Skin epidermis (tissue), 12 donors: ENCODE measurements around the gene GNL3L.
A peak's percentile ranks its signal among the peaks of the same experiment; 100 is the strongest.
"Not testable (repeated sequence)": the region's sequence is repeated elsewhere in the genome, so short reads cannot be mapped to it uniquely, and the experiment has no call there.

ENCODE experiments used
- H3K27ac ChIP-seq, 21 experiments: fragments of 200-600 bp; sonication (generic) in 11 of 21; one replicate each; pipeline ENCODE4 v1.5.0; 2020; ENCODE audit warnings: mild to moderate bottlenecking in 3 of 21, inconsistent platforms in 2 of 21, moderate library complexity in 2 of 21
- H3K4me3 ChIP-seq, 7 experiments: fragments of 200-600 bp; sonication (generic) in 2 of 7; one replicate each; pipeline ENCODE4 v1.5.0; 2020; ENCODE audit warnings: inconsistent platforms in 2 of 7, mild to moderate bottlenecking in 2 of 7, moderate library complexity in 1 of 7

GNL3L gene, protein sequence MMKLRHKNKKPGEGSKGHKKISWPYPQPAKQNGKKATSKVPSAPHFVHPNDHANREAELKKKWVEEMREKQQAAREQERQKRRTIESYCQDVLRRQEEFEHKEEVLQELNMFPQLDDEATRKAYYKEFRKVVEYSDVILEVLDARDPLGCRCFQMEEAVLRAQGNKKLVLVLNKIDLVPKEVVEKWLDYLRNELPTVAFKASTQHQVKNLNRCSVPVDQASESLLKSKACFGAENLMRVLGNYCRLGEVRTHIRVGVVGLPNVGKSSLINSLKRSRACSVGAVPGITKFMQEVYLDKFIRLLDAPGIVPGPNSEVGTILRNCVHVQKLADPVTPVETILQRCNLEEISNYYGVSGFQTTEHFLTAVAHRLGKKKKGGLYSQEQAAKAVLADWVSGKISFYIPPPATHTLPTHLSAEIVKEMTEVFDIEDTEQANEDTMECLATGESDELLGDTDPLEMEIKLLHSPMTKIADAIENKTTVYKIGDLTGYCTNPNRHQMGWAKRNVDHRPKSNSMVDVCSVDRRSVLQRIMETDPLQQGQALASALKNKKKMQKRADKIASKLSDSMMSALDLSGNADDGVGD

GRCh38 chrX:54529552-54530356 is at the start of gene GNL3L:
GNL3L (plus strand) TSS chrX:54530219; CDS start chrX:54532567, 2,348 bp downstream.
- H3K4me3 ChIP-seq, result peak within 1 kb of the TSS; percentile 56 to 70 (median 62)
- peak within 1 kb of the TSS; percentile 31 to 93 (median 82) for H3K27ac ChIP-seq

- peak overlapping the region in 19 of 21 experiments; percentile 29 to 70 (median 52) for H3K27ac ChIP-seq
- H3K4me3 ChIP-seq, result no peak overlapping the region
Measured at GRCh38 chrX:54482839-54483593, 47.0 kb upstream of the GNL3L start.

- no peak overlapping the region for H3K4me3 ChIP-seq
- H3K27ac ChIP-seq, result peak overlapping the region in 14 of 21 experiments; percentile 29 to 70 (median 56)
Measured at GRCh38 chrX:54483946-54484345, 46.1 kb upstream of the GNL3L start.

DNA sequence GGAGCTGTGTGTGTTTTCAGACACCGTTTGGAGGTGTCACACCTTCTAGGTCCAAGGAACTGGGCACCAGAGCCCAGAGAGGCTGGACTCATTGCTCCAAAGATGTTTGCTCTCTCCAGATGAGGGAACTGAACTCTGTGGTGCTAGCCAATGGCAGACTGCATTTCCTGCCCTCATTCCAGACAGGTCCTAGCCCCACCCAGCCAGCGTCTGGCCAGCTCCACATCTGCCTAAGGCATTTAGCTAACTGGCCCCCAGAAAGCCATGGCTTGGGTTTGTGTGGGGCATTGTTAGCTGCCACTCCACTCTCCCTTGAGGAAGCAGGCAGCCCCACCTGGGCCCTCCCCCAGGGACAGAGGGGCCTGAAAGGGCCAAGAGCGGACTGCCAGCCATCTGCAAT is 45.4 kb upstream of the GNL3L start:
- Histone ChIP-seq H3K27ac (peak overlapping the region in 2 of 21 experiments; percentile 44 to 62), H3K4me3 (no peak overlapping the region)

- not testable (repeated sequence) for H3K27ac ChIP-seq
Measured at GRCh38 chrX:54489819-54490218, 40.2 kb upstream of the GNL3L start.

GRCh38 chrX:54492340-54492739 is 37.7 kb upstream of the GNL3L start:
- Histone ChIP-seq H3K27ac (peak overlapping the region in 2 of 21 experiments; percentile 20 to 28), H3K4me3 (no peak overlapping the region)

More at GRCh38 chrX:54489819-54490218, 40.2 kb upstream of the GNL3L start:
- not testable (repeated sequence) for H3K4me3 ChIP-seq

DNA sequence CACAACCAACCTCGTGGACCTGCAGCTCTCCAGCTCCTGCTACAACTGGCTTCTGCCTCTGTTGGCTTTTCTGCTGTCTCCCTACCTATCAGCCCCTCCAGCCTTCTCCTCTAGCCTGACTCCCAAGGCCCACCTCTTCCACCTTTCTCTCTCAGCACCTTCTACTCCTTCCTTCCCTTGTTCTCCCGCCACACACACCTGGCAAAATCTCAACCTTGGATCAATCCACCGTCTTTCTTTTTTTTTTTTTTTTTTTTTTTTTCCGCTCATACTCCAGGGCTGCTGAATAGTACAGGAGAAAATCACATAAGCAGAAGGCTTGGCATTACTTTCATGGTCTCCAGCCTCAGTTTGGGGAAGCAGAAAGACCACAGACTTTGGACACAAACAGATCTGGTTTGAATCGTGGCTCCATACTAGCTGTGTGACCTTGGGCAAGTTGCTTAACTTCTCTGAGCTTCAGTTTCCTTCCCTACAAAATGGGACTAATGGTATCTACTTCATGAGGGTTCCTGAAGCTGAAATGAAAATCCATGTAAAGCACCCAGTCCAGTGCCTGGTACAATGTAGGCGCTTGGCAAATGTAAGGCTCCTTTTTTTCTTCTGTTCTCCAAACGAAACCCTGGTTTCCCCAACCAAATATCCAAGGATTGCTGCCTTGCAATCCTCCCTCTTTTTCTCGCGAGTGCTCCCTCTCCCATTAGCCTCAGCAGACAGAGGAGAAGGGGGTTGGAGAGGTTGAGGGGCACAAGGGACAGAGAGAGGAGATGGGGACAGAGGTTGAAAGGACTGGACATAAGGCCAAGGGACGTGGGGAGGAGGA is 35.6 kb upstream of the GNL3L start:
- H3K4me3 ChIP-seq, result peak overlapping the region; percentile 41 to 58 (median 54)
- peak overlapping the region in 16 of 21 experiments; percentile 10 to 84 (median 68) for H3K27ac ChIP-seq

DNA sequence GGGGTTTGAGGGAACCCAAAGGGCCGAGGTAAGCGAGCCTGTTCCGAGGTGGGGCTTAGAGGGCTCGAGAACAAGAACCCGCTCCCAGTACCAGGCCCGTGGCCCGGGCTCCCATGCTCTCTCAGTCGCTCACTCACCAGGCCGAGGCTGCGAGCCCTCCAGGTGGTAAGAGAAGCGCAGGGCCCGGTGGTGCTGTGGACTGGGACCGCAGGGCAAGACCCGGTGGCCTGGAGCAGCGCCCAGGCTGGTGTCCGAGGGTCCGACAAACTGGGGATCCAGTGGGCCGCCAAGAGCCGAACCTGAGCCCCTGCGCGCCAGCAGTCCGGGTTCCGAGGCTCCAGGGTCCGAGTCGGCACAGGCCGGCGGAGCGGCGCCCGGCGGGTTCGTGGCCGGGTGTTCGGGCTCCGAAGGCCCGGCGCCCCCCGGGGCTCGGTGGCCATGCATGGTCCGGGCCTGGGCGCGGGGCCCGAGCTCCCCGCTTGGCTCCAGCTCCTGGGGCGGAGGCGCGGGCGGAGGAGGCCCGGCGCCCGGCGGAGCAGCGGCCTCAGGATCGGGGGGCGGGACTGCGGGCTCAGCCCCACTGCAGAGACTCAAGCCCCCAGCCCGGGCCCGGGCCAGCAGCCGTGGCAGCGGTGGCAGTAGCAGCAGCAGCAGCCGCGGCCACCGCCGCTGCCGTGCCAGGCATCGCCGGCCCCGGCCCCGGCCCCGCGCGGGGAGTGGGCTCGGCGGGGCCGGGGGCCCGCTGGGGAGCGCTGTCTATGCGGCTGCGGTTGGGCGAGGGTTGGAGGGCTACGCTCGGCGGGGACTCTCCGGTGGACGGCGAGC is 34.8 kb upstream of the GNL3L start:
- H3K4me3 ChIP-seq, result peak overlapping the region; percentile 41 to 58 (median 54)
- H3K27ac ChIP-seq, result peak overlapping the region in 20 of 21 experiments; percentile 10 to 84 (median 68)

DNA sequence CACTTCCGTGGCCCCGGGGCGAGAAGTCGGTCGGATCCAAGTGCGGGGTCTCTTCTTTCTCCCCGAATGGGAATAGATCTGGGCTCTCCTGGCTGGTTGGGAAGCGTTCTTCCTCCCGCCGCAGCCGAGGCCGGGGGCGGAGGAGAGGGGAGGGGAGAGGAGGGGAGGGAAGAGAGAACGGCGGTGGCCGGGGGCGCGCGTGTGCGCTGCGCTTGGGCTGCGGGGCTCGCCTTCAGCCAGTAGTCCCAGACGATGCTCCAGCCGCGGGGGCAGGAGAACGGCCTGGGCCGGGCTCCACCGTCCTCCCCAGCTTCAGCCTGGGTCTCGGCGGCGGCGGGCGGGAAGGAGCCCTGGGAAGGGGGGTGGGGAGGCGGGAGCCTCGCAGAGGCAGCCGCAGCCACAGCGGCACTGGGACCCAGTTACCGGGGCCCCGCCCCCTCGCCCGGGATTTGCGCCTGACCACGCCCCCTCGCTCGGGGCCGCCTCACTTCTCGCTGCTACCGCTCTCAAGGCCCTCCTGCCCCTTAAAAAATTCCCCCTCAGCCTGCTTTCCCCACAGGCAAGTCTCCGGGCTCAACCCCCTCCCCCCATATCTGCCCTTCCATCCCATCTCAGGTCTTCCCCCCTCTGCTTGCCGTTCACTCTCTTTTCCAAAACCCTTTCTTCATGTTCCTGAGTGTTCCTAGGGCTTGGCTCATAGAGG is 34.1 kb upstream of the GNL3L start, which contains the start of gene FGD1:
Gene FGD1 (minus strand): TSS at position 421 of the 703 bp plus-strand sequence. CDS start 802 bp downstream, outside the sequence.
- Histone ChIP-seq H3K4me3 (peak within 1 kb of the TSS; percentile 41 to 58 (median 54)), H3K27ac (peak within 1 kb of the TSS in 20 of 21 experiments; percentile 34 to 84 (median 68))

DNA sequence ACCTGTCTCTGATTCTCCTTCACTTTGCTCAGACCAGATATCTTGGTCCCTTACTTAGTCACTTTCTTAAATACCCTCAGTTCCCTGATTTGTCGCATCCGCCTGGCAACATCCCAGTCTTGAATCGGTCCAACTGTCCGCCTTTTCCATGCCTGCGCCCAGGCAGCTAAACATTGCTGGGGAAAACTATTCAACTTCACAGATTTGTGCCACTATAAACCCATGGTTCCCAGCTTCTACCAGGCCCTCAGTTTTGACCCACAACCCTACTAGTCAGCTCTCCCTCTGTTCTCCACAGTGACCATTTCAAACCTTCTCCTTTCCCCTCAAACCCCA is 33.5 kb upstream of the GNL3L start:
- Histone ChIP-seq H3K4me3 (peak overlapping the region in 3 of 7 experiments; percentile 52 to 56 (median 55)), H3K27ac (peak overlapping the region in 8 of 21 experiments; percentile 0 to 84 (median 77))

DNA sequence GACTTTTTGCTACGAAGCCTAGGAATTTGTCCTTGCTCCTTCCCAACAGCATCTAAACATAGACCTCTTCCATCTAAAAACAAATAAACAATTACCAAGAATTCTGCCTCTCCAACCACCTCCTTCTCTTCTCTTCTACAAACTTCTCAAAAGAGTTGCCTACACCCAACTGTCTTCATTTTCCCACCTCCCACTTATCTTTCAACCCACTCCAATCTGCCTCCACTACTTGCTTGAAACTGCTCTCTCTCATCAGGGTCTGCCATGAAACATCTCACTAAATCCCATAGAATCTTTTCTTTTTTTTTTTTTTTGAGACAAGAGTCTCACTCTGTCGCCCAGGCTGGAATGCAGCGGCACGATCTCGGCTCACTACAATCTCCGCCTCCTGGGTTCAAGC is 33.1 kb upstream of the GNL3L start:
- H3K27ac ChIP-seq, result peak overlapping the region in 3 of 21 experiments; percentile 0 to 84 (median 18)
- no peak overlapping the region for H3K4me3 ChIP-seq

DNA sequence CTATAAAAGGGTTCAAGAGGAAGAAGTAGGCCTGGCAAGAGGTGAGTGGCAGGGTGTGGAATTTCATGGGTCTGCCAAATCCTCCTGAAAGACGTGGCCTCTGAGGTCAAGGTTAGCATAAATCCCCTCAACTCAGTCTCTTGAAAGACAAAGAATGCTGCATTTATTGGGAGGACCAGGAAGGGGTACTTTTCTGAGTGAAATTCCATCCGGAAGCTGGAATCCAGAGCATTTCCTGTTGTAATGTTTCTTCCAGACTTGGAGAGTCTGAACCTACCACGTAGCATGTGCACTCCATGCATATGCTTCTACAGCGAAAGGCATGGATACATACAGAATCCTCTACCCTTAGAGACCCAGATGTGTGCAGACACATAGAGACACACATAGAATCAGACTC is 20.6 kb upstream of the GNL3L start:
- no peak overlapping the region for H3K27ac ChIP-seq
- no peak overlapping the region for H3K4me3 ChIP-seq

GRCh38 chrX:54529151-54529550 is 868 bp upstream of the GNL3L start:
- peak overlapping the region in 19 of 21 experiments; percentile 66 to 93 (median 82) for H3K27ac ChIP-seq
- H3K4me3 ChIP-seq, result peak overlapping the region in 5 of 7 experiments; percentile 31 to 70 (median 65)

- Histone ChIP-seq H3K27ac (peak overlapping the region in 20 of 21 experiments; percentile 63 to 93 (median 82)), H3K4me3 (peak overlapping the region; percentile 56 to 70 (median 62))
Measured at GRCh38 chrX:54530357-54530900, 410 bp downstream of the GNL3L start.

DNA sequence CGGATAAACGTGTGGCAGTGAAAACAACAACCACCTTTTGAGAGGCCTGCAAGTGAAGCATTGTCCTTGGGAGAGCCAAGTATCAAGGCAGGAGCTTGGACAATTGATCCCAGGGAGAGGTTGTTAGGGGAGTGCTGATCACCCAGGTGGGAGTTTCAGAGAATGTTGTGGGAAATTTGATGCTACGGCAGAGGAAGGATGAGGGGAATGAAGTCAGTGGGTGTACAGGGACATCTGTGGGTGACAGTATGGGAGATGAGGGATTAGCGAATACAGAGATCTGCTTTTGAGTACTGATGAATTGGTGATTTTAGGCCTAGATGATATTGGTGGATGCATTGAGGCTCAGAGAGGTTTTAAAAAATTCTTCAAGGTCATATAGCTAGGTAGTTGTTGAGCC is 4.3 kb downstream of the GNL3L start:
- Histone ChIP-seq H3K4me3 (no peak overlapping the region), H3K27ac (no peak overlapping the region)

GRCh38 chrX:54540289-54540688 is 10.3 kb downstream of the GNL3L start:
- no peak overlapping the region for H3K27ac ChIP-seq
- H3K4me3 ChIP-seq, result no peak overlapping the region

- H3K27ac ChIP-seq, result not testable (repeated sequence)
Measured at GRCh38 chrX:54542239-54542638, 12.2 kb downstream of the GNL3L start.

More at GRCh38 chrX:54542239-54542638, 12.2 kb downstream of the GNL3L start:
- H3K4me3 ChIP-seq, result not testable (repeated sequence)
